NCI-H1417 treated with DMSO at 0.1 percent for 48 hours (cell line): ENCODE results near the gene TSPEAR.
"Not testable (repeated sequence)": the region's sequence is repeated elsewhere in the genome, so short reads cannot be mapped to it uniquely, and the experiment has no call there.

ENCODE experiments used
- DNase-seq: peaks from one replicate; lab custom pipeline; 2025; lab: John Stamatoyannopoulos, UW

TSPEAR gene

DNA sequence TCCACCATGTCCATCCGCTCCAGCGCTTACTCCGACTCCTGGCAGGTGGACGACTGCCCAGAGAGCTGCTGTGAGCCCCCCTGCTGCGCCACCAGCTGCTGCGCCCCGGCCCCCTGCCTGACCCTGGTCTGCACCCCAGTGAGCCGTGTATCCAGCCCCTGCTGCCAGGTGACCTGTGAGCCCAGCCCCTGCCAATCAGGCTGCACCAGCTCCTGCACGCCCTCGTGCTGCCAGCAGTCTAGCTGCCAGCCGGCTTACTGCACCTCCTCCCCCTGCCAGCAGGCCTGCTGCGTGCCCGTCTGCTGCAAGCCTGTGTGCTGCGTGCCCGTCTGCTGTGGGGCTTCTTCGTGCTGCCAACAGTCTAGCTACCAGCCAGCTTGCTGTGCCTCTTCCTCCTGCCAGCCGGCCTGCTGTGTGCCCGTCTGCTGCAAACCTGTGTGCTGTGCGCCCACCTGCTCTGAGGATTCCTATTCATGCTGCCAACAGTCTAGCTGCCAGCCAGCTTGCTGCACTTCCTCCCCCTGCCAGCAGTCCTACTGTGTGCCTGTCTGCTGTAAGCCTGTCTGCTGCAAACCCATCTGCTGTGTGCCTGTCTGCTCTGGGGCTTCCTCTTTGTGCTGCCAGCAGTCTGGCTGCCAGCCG lies 84.1 kb downstream of the TSPEAR start:
- not testable (repeated sequence) for DNase-seq

DNA sequence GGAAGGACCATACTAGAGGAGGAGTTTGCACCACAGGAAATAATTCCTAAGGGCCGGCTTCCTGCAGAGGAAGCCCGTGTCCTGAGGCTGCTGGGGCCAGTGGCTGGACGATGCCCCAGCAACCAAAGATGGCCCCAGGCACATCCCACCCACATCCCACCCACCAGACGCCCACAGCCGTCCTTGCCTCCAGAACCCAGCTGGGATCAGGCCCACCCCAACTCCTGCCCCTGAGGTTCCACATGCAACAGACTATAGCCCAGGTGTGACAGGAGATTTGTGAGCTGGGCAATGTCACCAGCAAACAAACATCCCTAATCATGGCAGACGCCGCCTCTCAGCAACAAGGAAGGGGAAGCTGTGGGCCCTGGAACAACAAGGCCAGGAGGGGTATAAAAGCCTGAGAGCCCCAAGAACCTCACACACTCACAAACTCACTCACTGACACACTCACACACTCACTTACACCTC lies 84.7 kb downstream of the TSPEAR start, which contains the start of gene KRTAP10-9:
Gene KRTAP10-9, plus strand, starts transcription at position 421 of the 471 bp plus-strand sequence. CDS start 79 bp downstream, outside the sequence.
- no peak for DNase-seq

DNA sequence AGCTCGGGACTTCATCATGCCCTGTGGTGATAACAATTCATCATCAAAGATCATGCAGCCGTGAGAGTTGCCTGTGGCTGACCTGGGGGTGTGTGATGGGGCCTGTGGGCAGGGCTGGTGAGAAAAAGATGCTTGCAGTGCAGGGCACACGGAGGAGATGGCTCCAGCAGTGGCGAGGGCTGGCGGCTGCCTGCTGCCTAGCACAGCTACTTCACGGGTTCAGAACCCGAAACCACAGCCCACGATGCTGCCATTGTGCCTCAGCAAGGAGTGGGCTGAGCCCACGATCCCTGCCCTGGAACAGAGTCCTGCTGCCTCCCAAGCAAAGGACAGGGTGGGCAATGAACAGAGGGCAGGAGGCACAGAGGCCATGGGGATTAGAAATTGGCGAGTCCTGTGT lies 85.1 kb downstream of the TSPEAR start:
- DNase-seq = no peak

DNA sequence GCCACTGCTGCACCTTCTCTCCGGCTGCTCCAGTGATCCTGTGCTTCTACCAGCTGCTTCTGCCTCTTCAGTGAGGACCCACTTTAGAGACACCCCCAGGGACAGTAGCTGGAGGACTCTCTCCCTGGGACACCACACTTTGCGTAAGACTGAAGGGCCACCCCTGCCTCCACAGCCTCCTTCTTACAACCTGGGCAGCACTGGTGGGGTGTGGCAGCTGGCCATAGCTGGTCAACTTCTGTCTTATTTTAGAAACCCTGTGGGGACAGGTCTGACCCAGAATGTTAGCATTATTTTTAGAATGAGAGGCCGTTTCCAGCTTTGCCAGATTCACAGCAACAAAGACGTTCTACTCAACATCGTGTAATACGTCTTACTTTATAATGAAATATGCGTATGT lies 85.6 kb downstream of the TSPEAR start:
- DNase-seq = no peak

DNA sequence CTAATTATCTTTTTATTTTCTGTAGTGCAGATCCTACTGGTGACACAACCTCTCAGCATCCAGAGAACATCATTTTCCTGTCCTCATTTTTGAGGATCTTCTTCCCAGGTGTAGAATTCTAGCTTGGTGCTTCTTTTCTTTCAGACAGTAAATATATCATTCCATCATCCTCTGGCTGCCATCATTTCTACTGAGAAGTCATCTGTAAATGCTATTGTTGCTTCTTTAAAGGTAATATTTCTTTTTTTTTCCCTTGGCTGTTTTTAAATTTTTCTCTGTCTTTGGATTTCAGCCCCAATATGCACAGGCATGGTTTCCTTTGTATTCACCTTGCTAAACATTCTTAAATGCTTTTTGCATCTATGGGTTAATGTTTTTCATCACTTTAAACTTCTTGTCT lies 87.8 kb downstream of the TSPEAR start:
- no peak for DNase-seq

DNA sequence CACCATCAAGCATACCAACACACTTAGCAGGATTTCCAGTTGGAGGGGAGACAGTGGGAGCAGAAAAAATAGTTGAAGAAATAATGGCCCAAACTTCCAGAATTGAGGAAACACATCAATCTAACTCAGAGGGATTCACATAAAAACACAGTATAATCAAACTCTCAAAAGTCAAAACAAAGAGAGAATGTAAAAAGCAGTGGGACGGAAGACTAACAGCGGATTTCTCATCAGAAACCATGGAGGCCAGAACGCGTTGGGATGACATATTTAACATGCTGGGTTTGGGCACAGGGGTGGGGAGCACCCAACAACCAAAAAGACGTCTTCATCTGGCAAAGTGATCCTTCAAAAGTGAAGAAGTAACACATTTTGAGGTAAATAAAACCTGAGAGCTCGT lies 91.5 kb downstream of the TSPEAR start:
- DNase-seq = no peak

DNA sequence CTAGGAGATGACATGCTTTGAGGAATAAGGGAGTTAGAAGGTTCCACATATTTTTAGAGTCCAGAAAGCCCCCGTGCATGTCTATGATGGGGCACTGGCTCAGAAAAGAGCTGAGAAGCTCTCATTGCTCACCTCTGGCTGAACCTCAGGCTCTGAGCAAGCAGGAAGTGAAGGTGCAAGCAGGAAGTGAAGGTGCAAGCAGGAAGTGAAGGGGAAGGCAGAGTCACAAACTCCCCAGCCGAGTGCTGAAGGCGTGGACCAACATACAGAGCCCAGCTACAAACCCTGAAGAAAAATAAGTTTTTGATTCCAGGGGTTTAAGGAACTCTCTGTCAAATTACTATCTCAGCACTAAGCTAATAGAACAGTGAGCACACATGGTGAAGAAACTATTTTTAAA lies 92.5 kb downstream of the TSPEAR start:
- DNase-seq = no peak

DNA sequence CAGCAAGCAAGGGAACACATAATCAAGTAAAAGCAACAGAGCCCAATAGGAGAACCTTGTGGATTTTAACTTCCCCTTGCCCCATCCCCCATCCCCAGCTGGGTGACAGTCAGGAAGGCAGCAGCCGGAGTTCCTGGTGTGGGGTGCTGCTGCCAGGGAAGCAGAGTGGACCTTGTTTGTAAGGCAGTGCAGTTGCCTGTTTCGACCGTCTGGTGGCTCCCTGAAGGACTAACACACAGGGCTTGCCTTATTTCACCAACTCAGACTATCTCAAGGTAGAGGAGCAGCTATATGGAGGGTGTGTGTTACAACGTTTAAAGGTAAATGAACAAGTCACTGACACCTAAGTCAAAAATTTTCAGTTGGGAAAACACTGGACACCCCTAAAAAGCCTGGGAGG lies 92.9 kb downstream of the TSPEAR start:
- DNase-seq = no peak

DNA sequence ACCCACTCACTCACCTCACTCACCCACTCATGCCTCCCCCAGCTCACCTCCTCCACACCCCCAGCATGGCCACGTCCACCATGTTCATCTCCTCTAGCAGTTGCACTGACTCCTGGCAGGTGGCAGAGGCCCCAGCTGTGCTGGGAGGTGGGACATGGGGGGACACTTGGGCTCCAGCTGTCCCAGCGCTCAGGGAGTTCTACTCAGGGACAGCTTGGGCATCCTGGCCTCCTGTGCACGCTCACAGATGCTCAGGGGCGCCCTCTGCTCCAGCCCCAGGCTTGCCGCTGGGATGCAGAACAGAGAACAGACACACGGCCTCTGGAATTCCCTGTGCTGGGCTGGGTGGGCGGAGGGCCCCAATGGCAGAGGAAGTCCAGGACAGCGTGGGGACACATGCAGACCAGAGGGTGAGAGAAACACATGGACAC lies 94.3 kb downstream of the TSPEAR start:
- no peak for DNase-seq

DNA sequence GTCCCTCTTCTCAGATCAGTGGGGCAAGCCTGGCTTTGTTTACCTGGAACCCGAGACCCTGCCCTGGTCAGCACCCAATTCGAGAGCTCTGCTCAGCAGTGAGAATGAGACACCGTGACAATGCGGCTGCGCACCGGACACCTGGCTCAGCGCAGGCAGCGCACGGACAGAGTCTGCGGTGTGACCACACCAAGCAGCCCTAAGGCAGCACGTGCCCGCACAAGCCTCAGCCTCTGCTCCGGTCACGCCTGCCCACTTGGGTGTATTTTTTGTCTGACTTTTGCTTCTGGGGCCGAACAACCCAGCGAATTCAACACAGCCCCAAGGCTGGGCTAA lies 94.8 kb downstream of the TSPEAR start:
- no peak for DNase-seq

DNA sequence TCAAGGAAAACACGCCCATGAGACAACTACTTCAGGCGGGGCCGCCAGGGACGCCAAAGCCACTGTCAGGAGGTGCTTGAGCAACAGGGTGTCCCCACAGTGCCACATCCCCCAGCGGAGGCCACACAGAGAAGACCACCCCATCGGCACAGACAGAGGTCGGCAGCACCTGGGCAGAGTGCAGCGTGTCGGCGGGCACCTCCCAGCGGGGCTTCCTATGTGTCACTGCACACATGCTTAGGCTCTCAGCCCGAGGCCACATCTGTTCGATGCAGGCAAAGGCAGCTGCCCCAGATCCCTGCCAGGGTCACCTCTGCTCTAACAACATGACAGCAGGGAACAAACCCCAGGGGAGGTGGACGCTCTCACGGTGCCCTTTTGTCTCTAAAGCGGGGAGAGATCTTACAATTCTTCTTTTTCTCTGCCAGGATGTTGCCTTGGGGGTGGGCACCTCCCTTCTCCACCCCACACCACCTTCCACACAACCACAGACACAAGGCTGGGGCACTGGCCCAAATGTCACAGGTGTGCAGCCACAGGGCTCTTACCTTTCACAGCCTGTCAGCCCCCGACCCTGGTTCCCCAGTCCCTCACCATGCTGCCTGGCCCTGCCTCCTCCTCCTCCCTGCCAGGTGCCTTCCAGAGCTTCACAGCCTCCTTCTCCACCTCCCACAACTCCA lies 95.3 kb downstream of the TSPEAR start:
- DNase-seq = no peak

DNA sequence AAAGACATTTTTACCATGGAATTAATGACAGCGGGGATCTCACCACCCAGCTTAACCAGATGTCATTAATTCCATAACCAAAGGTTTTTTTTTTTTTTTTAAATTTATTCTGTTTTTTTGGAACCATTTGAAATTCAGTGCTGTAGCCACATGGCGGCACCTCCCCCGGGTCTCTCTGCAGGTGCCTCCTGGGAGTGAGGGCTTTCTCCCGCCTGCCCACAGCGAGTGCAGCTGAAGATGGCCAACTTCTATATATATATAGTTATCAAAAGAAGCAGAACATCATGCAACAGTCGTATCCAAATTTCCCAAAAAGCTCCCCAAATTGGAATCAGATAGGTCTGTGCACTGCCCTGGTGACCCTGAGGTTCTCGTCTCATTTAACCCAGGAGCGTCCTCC lies 95.9 kb downstream of the TSPEAR start:
- no peak for DNase-seq

DNA sequence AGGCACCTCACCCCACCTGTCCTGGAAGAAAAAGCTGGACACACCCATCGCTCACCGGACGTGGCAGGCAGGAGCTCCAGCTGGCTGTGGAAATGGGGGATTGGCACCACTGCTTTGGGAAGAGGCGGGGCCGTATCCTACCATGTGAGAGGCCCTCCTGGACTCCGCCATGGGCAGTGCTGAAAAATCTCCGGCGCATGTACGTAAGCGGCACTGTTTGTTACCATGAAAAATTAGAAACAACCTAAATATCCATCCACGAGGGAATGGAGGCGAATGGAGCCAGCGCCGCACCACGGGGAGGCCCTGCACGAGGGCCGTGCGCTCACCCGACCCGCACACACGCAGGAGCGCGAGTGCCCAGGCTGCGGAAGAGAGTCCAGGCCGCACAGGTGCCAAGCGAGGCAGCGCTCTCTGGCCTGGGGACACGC lies 96.4 kb downstream of the TSPEAR start:
- no peak for DNase-seq

DNA sequence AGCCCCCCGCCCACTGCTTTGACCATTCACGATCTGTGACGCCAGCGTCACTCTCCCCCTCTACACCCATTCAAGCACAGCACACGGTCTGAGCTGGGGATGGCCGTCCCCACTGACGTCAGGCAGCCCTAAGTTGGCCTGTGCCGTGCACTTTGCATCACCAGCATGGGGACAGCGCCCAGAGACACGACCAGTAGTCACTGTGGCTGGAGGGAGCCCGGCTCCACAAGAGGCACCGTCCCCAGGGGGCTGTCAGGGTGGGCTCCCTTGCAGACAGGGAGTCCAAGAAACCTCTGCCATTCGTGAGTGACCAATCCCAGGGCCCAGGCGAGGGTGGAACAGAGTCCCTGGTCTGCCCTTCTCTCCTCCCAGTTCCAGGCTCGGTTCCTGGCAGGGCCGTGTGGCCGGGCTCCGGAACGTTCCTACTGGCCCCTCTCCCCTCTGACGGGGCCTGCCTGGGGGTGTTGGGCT lies 97.2 kb downstream of the TSPEAR start:
- DNase-seq = no peak

DNA sequence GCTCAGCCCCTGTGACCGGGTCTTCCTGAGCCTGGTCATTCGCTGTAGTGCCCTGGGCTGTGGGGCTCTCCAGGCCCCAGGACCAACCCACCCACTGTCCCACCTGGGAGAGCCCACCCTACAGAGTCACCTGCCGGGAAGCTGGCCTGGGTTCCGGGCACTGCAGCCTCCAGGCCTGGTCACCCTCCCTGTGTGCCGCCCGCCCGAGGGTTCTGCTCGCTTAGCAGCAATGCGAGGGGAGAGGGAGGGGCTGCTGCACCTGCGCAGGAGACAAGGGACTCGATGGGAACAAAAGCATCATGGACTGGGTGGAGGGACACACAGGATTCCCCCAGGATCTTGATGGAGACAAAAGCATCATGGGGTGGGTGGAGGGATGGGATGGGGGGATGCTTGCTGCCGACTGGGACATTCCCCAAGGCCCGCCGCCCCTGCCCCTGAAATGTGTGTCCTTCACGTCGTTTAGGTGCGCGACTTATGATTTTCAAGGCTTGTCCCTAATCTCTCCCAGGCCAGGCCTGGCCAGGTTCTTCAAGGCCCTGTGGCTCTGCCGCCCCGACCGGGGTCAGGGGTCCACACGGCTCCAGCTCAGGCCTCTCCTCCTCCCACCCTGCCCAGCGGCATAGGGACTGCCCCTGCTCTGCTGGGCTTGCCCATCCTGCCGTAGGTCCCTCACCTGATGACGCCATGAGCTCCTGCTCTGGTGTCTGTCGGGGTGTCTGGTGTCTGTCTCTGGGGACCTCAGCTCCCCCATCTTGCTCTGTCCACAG lies 97.8 kb downstream of the TSPEAR start:
- DNase-seq = no peak

DNA sequence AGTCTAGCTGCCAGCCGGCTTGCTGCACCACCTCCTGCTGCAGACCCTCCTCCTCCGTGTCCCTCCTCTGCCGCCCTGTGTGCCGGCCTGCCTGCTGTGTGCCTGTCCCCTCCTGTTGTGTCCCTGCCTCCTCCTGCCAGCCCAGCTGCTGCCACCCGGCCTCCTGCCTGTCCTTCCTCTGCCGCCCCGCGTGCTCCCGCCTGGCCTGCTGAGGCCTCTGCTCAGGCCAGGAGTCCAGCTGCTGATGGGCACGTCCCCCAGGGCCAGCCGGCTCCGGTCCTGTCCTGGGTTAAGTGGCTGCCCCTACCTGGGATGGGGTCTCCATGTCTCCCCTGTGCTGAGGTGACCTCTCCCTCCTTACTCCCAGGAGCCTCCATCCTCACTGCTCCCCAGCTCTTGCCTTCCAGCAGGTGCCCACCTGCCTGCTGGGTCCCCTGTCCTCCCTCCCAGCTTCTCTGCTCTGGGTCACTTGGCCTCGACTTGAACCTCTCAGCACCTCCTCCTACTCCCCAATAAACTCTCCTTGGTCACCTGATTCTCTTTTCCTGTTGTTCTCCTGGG lies 98.6 kb downstream of the TSPEAR start:
- DNase-seq = no peak

DNA sequence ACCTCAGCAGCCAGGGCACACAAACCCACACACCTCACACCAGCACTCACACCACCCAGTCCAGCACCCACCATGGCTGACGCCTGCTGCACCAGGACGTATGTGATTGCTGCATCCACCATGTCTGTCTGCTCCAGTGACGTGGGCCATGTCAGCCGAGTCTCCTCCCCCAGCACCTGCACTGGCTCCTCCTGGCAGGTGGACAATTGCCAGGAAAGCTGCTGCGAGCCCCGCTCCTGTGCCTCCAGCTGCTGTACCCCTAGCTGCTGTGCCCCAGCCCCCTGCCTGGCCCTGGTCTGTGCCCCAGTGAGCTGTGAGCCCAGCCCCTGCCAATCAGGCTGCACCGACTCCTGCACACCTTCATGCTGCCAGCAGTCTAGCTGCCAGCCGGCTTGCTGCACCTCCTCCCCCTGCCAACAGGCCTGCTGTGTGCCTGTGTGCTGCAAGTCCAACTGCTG lies 99.3 kb downstream of the TSPEAR start, which contains the start of gene KRTAP10-8:
Gene KRTAP10-8, plus strand, starts transcription at position 51 of the 458 bp plus-strand sequence. Its CDS starts 22 bp downstream, at position 73.
- DNase-seq = no peak

DNA sequence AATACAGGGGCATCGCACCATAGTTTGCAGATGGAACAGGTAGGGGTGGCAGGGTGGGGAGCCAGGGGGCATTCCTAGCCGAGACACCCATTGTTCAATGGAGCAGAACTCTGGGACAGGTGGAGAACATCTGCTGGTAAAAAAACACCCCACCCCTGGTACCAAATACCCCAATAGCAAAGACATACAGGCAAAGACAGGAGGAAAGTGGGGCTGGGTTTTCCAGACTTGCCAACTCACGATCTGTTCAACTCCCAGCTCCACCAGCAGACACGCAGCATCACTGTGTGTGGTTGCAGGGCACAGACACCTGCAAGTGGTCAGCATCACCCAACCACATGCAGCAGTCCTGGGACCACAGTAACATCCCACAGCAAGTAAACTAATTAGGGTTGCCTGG lies 99.8 kb downstream of the TSPEAR start:
- no peak for DNase-seq

DNA sequence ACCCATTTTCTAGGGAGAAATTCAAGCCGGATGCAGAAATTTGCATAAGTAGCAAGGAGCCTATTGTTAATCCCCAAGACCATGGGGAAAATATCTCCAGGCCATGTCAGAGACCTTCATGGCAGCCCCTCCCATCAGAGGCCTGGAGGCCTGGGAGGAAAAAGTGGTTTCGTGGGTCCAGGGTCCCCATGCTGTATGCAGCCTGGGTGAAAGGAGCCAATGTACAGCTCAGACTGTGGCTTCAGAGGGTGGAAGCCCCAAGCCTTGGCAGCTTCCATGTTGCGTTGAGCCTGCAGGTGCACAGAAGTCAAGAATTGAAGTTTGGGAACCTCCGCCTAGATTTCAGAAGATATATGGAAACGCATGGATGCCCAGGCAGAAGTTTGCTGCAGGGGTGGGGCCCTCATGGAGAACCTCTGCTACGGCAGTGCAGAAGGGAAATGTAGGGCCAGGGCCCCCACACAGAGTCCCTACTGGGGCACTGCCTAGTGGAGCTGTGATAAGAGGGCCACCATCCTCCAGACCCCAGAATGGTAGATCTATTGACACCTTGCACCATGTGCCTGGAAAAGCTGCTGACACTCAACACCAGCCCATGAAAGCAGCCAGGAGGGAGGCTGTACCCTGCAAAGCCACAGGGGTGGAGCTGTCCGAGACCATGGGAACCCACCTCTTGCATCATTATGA lies 101.1 kb downstream of the TSPEAR start:
- DNase-seq = not testable (repeated sequence)

DNA sequence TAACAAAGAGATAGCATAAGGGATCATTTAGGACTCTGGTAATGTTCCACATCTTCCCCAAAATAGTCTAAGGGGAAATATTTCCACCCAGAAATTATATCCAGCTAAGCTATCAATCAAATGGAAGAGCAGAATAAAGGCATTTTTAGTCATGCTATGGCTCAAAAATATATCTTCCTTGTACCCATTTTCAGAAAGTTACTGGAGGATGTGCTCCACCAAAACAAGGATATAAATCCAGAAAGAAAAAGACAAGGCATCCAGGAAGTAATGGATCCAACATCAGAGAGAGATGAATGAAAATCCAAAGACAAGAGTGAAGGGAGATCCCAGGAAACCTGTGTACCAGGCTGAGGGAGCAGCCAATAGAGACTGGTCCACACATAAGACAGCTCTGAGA lies 102.2 kb downstream of the TSPEAR start:
- no peak for DNase-seq

DNA sequence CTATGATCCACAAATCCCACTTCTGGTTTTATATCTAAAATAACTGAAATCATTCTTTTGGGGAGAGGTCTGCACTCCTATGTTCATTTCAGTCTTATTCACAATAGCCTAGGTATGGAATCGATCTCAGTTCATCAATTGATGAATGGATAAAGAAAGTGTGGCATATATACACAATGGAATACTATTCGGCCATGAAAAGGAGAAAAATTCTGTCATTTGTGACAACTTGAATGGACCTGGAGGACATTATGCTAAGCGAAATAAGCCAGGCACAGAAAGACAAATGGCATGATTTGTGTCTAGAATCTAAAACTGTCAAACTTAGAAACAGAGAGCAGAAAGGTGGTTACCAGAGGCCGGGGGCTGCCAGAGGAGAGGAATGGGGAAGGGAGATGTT lies 104.9 kb downstream of the TSPEAR start:
- DNase-seq = no peak

DNA sequence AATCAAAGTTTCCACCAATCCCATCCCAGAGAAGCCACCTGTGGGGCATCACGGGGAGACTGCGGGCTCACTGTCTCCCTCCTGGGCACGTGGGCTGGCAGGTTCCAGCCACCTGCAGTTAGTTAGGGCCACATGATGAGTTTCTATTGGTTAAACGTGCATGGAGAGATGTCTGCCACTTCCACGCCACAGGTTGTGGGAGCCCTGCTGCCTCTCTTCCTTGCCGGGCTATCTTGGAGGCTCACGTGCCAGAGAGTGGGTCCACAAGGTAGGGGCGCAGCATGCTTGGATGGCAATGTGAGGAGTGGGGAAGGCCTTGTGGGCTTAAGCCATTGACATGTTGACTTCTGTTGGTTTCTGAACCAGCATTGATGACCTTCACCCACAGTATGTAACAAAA lies 107.5 kb downstream of the TSPEAR start:
- DNase-seq = no peak
